ENCODE results near the gene VWC2. TPM values are rescaled to one million over a fixed set of nuclear protein-coding genes. Genes with fewer than 3 reads are reported as not detected.

VWC2 gene
- 7.9 TPM for total RNA-seq
- long read RNA-seq, full-length matches to known transcripts, result 22 of 51 reads
- long read RNA-seq, partial matches to known transcripts, result 16 of 51 reads
- long read RNA-seq, other reads (novel, unspliced or antisense), result 13 of 51 reads

- Histone ChIP-seq H3K4me3 (peak within 1 kb of the TSS; percentile 76), H3K27ac (replicated peaks) (peak within 1 kb of the TSS; percentile 93), H3K4me1 (peaks cover 59% of the 10 kb centered on the region), H3K36me3 (no peaks in the 10 kb centered on the region), H3K9me3 (replicated peaks) (no peaks in the 10 kb centered on the region), H3K27me3 (ENCODE audit: low read depth) (peaks cover 56% of the 10 kb centered on the region)
- no peak for TF ChIP-seq CTCF (IDR thresholded peaks at IDR 0.05; ENCODE audit: borderline replicate concordance)
- peak; percentile 52 for DNase-seq
- intact Hi-C loops (cut with micrococcal nuclease), result no loop called here
Observed at GRCh38 chr7:49773218-49773935, at the start of gene VWC2. Gene VWC2 (plus strand): TSS chr7:49773638. CDS start chr7:49775436, 1,798 bp downstream.

GRCh38 chr7:49724071-49724470 is 49.4 kb upstream of the VWC2 start:
- H3K4me1 ChIP-seq, result no peaks in the 10 kb centered on the region
- intact Hi-C loops (cut with micrococcal nuclease), result no loop called here
- no peaks in the 10 kb centered on the region for H3K27me3 ChIP-seq (ENCODE audit: low read depth)
- H3K4me3 ChIP-seq, result no peak overlapping the region
- TF ChIP-seq CTCF (IDR thresholded peaks at IDR 0.05; ENCODE audit: borderline replicate concordance), result no peak
- DNase-seq, result no peak
- H3K36me3 ChIP-seq, result no peaks in the 10 kb centered on the region
- H3K27ac ChIP-seq (replicated peaks), result no peak overlapping the region
- H3K9me3 ChIP-seq (replicated peaks), result no peaks in the 10 kb centered on the region

- intact Hi-C loops (cut with micrococcal nuclease), result no loop called here
- no peak for DNase-seq
- Histone ChIP-seq H3K27me3 (ENCODE audit: low read depth) (no peaks in the 10 kb centered on the region), H3K27ac (replicated peaks) (no peak overlapping the region), H3K9me3 (replicated peaks) (no peaks in the 10 kb centered on the region), H3K4me1 (no peaks in the 10 kb centered on the region), H3K36me3 (no peaks in the 10 kb centered on the region), H3K4me3 (no peak overlapping the region)
- no peak for TF ChIP-seq CTCF (IDR thresholded peaks at IDR 0.05; ENCODE audit: borderline replicate concordance)
Observed at GRCh38 chr7:49731836-49732235, 41.6 kb upstream of the VWC2 start.

GRCh38 chr7:49762666-49763065 is 10.8 kb upstream of the VWC2 start:
- Histone ChIP-seq H3K27ac (replicated peaks) (no peak overlapping the region), H3K4me1 (no peaks in the 10 kb centered on the region), H3K9me3 (replicated peaks) (no peaks in the 10 kb centered on the region), H3K36me3 (no peaks in the 10 kb centered on the region), H3K27me3 (ENCODE audit: low read depth) (no peaks in the 10 kb centered on the region), H3K4me3 (no peak overlapping the region)
- intact Hi-C loops (cut with micrococcal nuclease), result no loop called here
- no peak for DNase-seq
- TF ChIP-seq CTCF (IDR thresholded peaks at IDR 0.05; ENCODE audit: borderline replicate concordance), result no peak

- H3K9me3 ChIP-seq (replicated peaks), result no peaks in the 10 kb centered on the region
- H3K4me3 ChIP-seq, result no peak overlapping the region
- no peaks in the 10 kb centered on the region for H3K27me3 ChIP-seq (ENCODE audit: low read depth)
- H3K4me1 ChIP-seq, result no peaks in the 10 kb centered on the region
- intact Hi-C loops (cut with micrococcal nuclease), result no loop called here
- H3K27ac ChIP-seq (replicated peaks), result no peak overlapping the region
- H3K36me3 ChIP-seq, result no peaks in the 10 kb centered on the region
- no peak for TF ChIP-seq CTCF (IDR thresholded peaks at IDR 0.05; ENCODE audit: borderline replicate concordance)
- DNase-seq, result no peak
Observed at GRCh38 chr7:49763791-49764190, 9.6 kb upstream of the VWC2 start.
